AG20443 (cell line): ENCODE data around the gene NOXA1.
A peak's percentile ranks its signal among the peaks of the same experiment; 100 is the strongest.
"Not testable (repeated sequence)": the region's sequence is repeated elsewhere in the genome, so short reads cannot be mapped to it uniquely, and the experiment has no call there.

Source experiments
- DNase-seq: peaks from one replicate; pipeline ENCODE4 v3.0.0; 2012; ENCODE audit warnings: low spot score, mixed read lengths

The NOXA1 gene

GRCh38 chr9:137462986-137463930 is 40.1 kb downstream of the NOXA1 start:
- DNase-seq = no peak

GRCh38 chr9:137463931-137464290 is 40.7 kb downstream of the NOXA1 start:
- DNase-seq = no peak

GRCh38 chr9:137464291-137464999 is 41.3 kb downstream of the NOXA1 start:
- no peak for DNase-seq

GRCh38 chr9:137465000-137465719 is 42.0 kb downstream of the NOXA1 start:
- DNase-seq = no peak

GRCh38 chr9:137465720-137466388 is 42.7 kb downstream of the NOXA1 start:
- DNase-seq = no peak

GRCh38 chr9:137466389-137467085 is 43.3 kb downstream of the NOXA1 start:
- not testable (repeated sequence) for DNase-seq

- DNase-seq = no peak
Measured at GRCh38 chr9:137467161-137467581, 44.0 kb downstream of the NOXA1 start.

- DNase-seq = no peak
Measured at GRCh38 chr9:137467896-137468295, 44.7 kb downstream of the NOXA1 start.

- no peak for DNase-seq
Measured at GRCh38 chr9:137470785-137471184, 47.6 kb downstream of the NOXA1 start.

GRCh38 chr9:137474271-137474670 is 51.1 kb downstream of the NOXA1 start:
- DNase-seq = no peak

- no peak for DNase-seq
Measured at GRCh38 chr9:137475666-137476065, 52.5 kb downstream of the NOXA1 start.

- no peak for DNase-seq
Measured at GRCh38 chr9:137476856-137477255, 53.7 kb downstream of the NOXA1 start.

- DNase-seq = no peak
Measured at GRCh38 chr9:137477778-137478612, 54.8 kb downstream of the NOXA1 start.

- DNase-seq = no peak
Measured at GRCh38 chr9:137478613-137478961, 55.4 kb downstream of the NOXA1 start.

GRCh38 chr9:137478962-137479861 is 56.0 kb downstream of the NOXA1 start:
- DNase-seq = peak; percentile 64

- DNase-seq = no peak
Measured at GRCh38 chr9:137479892-137480685, 56.9 kb downstream of the NOXA1 start.

- DNase-seq = no peak
Measured at GRCh38 chr9:137480686-137481683, 57.8 kb downstream of the NOXA1 start.
